ENCODE data around the gene PRKCQ. TPM values are rescaled to one million over a fixed set of nuclear protein-coding genes. Genes with fewer than 3 reads are reported as not detected.

Gene PRKCQ
- total RNA-seq (1 to 10 TPM in 1 of 2 donors, under 1 TPM in 1; 0.75 to 3.3 TPM), polyA plus RNA-seq (under 1 TPM; 0.13 to 0.15 TPM)

DNA sequence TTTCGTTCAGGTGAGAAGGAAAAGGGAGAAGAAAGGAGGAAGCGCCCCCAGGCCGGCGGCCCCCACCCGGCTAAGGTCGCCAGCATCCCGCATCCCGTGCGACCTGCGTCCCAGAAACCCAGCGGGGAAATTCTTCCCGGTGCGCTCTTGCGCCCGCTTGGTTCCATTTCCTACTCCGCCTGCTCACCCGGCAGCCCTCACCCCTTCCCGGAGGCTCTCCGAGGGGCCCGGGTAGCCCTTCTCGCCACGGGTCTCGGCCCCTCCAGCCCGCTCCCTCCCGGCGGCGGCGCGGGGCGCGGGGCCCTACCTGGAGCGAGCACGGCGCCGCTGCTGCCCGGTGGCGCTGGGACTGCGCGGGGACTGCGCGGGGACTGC lies at the start of gene PRKCQ:
Gene PRKCQ (minus strand): TSS at position 373 of the 375 bp plus-strand sequence. CDS start 65,141 bp downstream, outside the sequence.
- peaks cover 0 to 3% (median 1%) of the 10 kb centered on the region in 4 donors for H3K27me3 ChIP-seq (ENCODE audit: control insufficient read depth in 4 of 4, insufficient read depth in 4 of 4, low read length in 3 of 4)
- no peak for TF ChIP-seq NR2F2 (IDR thresholded peaks at IDR 0.05)
- TF ChIP-seq, protein P1, sequence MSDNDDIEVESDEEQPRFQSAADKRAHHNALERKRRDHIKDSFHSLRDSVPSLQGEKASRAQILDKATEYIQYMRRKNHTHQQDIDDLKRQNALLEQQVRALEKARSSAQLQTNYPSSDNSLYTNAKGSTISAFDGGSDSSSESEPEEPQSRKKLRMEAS (IDR thresholded peaks at IDR 0.05): no peak
- 1% methylated on average over 41 of the region's 41 CpGs for WGBS
- H3K4me1 ChIP-seq (ENCODE audit: control insufficient read depth in 4 of 4, insufficient read depth in 4 of 4, low read length in 3 of 4): peaks cover 0 to 11% (median 6%) of the 10 kb centered on the region in 4 donors
- H3K27ac ChIP-seq (ENCODE audit: low read depth in 1 of 2, low read length in 2 of 2): peak within 1 kb of the TSS; percentile 70 to 78
- H3K9me3 ChIP-seq (ENCODE audit: control insufficient read depth in 4 of 4, low read length in 3 of 4): no peaks in the 10 kb centered on the region
- DNase-seq (ENCODE audit: low spot score): no peak
- H3K36me3 ChIP-seq (ENCODE audit: control insufficient read depth in 4 of 4, insufficient read depth in 3 of 4, low read depth in 1 of 4, low read length in 3 of 4): no peaks in the 10 kb centered on the region
- peak within 1 kb of the TSS; percentile 59 to 91 (median 87) for H3K4me3 ChIP-seq (ENCODE audit: low read depth in 1 of 3, low read length in 3 of 3)
- H3K9ac ChIP-seq (ENCODE audit: low read depth in 1 of 2, low read length in 2 of 2): peak within 1 kb of the TSS; percentile 77 to 88

DNA sequence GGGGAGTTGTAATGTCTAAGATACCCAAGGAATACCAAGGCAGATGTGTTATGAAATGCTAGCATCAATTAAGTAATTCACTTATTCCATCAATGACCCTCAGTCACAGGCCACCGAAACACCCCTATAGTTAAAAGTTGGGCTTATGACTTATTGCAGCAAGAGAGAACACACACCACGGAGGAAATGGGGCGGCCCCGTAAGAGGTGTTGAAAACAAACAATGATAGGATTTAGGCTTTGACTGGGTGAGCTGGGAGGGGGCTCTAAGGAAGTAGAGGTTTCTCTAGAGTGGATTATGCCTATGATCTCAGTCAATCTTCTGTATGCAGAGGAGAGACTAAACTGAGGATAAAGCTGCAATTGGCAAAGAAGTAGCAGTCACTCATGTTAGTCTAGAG lies 45.4 kb upstream of the PRKCQ start:
- Histone ChIP-seq H3K27me3 (ENCODE audit: control insufficient read depth in 4 of 4, insufficient read depth in 4 of 4, low read length in 3 of 4) (peaks cover 0 to 4% (median 0%) of the 10 kb centered on the region in 4 donors), H3K9ac (ENCODE audit: low read depth in 1 of 2, low read length in 2 of 2) (no peak overlapping the region), H3K4me3 (ENCODE audit: low read depth in 1 of 3, low read length in 3 of 3) (no peak overlapping the region), H3K27ac (ENCODE audit: low read depth in 1 of 2, low read length in 2 of 2) (no peak overlapping the region), H3K9me3 (ENCODE audit: control insufficient read depth in 4 of 4, low read length in 3 of 4) (no peaks in the 10 kb centered on the region), H3K4me1 (ENCODE audit: control insufficient read depth in 4 of 4, insufficient read depth in 4 of 4, low read length in 3 of 4) (no peaks in the 10 kb centered on the region), H3K36me3 (ENCODE audit: control insufficient read depth in 4 of 4, insufficient read depth in 3 of 4, low read depth in 1 of 4, low read length in 3 of 4) (no peaks in the 10 kb centered on the region)
- DNase-seq (ENCODE audit: low spot score): no peak
- WGBS: 65% methylated on average over 4 of the region's 4 CpGs
- TF ChIP-seq RAD21 (IDR thresholded peaks at IDR 0.05) (no peak), JUND (IDR thresholded peaks at IDR 0.05) (no peak), YY1 (IDR thresholded peaks at IDR 0.05) (no peak), HNF4G (IDR thresholded peaks at IDR 0.05) (no peak), RXRA (IDR thresholded peaks at IDR 0.05) (no peak), TAF1 (conservative IDR thresholded peaks at IDR 0.05) (no peak), FOXA2 (IDR thresholded peaks at IDR 0.05) (no peak), HNF4A (conservative IDR thresholded peaks at IDR 0.05) (no peak), FOXA1 (IDR thresholded peaks at IDR 0.05) (no peak), EGR1 (IDR thresholded peaks at IDR 0.05; ENCODE audit: low read depth in 2 of 2) (no peak)
- TF ChIP-seq, protein P2, sequence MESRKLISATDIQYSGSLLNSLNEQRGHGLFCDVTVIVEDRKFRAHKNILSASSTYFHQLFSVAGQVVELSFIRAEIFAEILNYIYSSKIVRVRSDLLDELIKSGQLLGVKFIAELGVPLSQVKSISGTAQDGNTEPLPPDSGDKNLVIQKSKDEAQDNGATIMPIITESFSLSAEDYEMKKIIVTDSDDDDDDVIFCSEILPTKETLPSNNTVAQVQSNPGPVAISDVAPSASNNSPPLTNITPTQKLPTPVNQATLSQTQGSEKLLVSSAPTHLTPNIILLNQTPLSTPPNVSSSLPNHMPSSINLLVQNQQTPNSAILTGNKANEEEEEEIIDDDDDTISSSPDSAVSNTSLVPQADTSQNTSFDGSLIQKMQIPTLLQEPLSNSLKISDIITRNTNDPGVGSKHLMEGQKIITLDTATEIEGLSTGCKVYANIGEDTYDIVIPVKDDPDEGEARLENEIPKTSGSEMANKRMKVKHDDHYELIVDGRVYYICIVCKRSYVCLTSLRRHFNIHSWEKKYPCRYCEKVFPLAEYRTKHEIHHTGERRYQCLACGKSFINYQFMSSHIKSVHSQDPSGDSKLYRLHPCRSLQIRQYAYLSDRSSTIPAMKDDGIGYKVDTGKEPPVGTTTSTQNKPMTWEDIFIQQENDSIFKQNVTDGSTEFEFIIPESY (IDR thresholded peaks at IDR 0.05): no peak
- TF ChIP-seq, protein P3, sequence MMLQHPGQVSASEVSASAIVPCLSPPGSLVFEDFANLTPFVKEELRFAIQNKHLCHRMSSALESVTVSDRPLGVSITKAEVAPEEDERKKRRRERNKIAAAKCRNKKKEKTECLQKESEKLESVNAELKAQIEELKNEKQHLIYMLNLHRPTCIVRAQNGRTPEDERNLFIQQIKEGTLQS (IDR thresholded peaks at IDR 0.05): no peak
- TF ChIP-seq, protein P4, sequence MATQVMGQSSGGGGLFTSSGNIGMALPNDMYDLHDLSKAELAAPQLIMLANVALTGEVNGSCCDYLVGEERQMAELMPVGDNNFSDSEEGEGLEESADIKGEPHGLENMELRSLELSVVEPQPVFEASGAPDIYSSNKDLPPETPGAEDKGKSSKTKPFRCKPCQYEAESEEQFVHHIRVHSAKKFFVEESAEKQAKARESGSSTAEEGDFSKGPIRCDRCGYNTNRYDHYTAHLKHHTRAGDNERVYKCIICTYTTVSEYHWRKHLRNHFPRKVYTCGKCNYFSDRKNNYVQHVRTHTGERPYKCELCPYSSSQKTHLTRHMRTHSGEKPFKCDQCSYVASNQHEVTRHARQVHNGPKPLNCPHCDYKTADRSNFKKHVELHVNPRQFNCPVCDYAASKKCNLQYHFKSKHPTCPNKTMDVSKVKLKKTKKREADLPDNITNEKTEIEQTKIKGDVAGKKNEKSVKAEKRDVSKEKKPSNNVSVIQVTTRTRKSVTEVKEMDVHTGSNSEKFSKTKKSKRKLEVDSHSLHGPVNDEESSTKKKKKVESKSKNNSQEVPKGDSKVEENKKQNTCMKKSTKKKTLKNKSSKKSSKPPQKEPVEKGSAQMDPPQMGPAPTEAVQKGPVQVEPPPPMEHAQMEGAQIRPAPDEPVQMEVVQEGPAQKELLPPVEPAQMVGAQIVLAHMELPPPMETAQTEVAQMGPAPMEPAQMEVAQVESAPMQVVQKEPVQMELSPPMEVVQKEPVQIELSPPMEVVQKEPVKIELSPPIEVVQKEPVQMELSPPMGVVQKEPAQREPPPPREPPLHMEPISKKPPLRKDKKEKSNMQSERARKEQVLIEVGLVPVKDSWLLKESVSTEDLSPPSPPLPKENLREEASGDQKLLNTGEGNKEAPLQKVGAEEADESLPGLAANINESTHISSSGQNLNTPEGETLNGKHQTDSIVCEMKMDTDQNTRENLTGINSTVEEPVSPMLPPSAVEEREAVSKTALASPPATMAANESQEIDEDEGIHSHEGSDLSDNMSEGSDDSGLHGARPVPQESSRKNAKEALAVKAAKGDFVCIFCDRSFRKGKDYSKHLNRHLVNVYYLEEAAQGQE (IDR thresholded peaks at IDR 0.05): no peak

All from liver (tissue), 9 donors.